ENCODE measurements around the gene FHL5.

DNA sequence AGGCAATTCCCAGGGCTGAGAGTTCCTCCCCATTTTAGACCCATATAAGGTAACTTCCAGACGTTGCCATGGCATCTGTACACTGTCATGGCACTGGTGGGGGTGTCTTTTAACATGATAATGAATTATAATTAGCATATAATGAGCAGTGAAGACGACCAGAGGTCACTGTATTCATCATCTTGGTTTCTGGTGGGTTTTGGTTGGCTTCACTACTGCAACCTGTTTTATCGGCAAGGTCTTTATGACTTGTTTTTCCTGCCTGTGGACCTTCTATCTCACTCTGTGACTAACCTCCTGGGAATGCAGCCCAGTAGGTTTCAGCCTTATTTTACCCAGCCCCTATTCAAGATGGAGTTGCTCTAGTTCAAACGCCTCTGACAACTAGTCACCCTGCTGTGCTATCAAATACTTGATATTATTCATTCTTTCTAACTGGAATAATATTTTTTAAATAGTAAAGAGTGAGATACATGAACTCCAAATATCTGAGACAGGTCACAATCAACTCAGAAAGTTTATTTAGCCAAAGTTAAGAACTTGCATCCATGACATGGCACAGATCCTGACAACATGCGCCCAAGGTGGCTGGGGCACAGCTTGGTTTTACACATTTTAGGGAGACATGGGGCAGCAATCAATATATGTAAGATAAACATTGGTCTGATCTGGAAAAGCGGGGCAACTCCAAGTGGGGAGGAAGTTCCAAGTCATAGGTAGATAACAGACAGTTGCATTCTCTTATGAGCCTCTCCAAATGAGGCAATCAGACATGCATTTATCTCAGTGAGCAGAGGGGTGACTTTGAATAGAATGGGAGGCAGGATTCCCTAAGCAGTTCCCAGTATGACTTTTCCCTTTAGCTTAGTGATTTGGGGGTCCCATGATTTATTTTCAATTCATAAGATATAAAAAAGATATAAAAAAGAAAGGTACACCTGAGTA is 42.5 kb upstream of the FHL5 start:
- TF ChIP-seq CTCF (conservative IDR thresholded peaks at IDR 0.05; ENCODE audit: low read depth in 2 of 2) (no peak), EZH2phosphoT487 (IDR thresholded peaks at IDR 0.05; ENCODE audit: unreplicated experiment) (no peak), EZH2 (IDR thresholded peaks at IDR 0.05; ENCODE audit: low read depth, unreplicated experiment) (no peak), POLR2AphosphoS5 (IDR thresholded peaks at IDR 0.05; ENCODE audit: low read depth) (no peak), CREB1 (CRISPR knock-in tag; IDR thresholded peaks at IDR 0.05; ENCODE audit: low read depth) (0 out of 2 replicates have a peak, but pooled peaks have one; percentile 15), JUNB (IDR thresholded peaks at IDR 0.05; ENCODE audit: unreplicated experiment) (no peak), ZNF114 (CRISPR knock-in tag; IDR thresholded peaks at IDR 0.05) (no peak; the same call in 1 of the 2 replicates), ZNF331 (CRISPR knock-in tag; IDR thresholded peaks at IDR 0.05; ENCODE audit: low read depth) (peak; percentile 27; the same call in 1 of the 2 replicates), STAT1 (IDR thresholded peaks at IDR 0.05; ENCODE audit: unreplicated experiment) (no peak)
- TF ChIP-seq, protein P1, sequence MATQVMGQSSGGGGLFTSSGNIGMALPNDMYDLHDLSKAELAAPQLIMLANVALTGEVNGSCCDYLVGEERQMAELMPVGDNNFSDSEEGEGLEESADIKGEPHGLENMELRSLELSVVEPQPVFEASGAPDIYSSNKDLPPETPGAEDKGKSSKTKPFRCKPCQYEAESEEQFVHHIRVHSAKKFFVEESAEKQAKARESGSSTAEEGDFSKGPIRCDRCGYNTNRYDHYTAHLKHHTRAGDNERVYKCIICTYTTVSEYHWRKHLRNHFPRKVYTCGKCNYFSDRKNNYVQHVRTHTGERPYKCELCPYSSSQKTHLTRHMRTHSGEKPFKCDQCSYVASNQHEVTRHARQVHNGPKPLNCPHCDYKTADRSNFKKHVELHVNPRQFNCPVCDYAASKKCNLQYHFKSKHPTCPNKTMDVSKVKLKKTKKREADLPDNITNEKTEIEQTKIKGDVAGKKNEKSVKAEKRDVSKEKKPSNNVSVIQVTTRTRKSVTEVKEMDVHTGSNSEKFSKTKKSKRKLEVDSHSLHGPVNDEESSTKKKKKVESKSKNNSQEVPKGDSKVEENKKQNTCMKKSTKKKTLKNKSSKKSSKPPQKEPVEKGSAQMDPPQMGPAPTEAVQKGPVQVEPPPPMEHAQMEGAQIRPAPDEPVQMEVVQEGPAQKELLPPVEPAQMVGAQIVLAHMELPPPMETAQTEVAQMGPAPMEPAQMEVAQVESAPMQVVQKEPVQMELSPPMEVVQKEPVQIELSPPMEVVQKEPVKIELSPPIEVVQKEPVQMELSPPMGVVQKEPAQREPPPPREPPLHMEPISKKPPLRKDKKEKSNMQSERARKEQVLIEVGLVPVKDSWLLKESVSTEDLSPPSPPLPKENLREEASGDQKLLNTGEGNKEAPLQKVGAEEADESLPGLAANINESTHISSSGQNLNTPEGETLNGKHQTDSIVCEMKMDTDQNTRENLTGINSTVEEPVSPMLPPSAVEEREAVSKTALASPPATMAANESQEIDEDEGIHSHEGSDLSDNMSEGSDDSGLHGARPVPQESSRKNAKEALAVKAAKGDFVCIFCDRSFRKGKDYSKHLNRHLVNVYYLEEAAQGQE (IDR thresholded peaks at IDR 0.05; ENCODE audit: unreplicated experiment) = no peak
- TF ChIP-seq, protein P2, sequence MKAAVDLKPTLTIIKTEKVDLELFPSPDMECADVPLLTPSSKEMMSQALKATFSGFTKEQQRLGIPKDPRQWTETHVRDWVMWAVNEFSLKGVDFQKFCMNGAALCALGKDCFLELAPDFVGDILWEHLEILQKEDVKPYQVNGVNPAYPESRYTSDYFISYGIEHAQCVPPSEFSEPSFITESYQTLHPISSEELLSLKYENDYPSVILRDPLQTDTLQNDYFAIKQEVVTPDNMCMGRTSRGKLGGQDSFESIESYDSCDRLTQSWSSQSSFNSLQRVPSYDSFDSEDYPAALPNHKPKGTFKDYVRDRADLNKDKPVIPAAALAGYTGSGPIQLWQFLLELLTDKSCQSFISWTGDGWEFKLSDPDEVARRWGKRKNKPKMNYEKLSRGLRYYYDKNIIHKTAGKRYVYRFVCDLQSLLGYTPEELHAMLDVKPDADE (IDR thresholded peaks at IDR 0.05) = no peak

Measured in GM23338 (cell line).